Measurements from ENCODE around the gene OR6B2.

Gene OR6B2

DNA sequence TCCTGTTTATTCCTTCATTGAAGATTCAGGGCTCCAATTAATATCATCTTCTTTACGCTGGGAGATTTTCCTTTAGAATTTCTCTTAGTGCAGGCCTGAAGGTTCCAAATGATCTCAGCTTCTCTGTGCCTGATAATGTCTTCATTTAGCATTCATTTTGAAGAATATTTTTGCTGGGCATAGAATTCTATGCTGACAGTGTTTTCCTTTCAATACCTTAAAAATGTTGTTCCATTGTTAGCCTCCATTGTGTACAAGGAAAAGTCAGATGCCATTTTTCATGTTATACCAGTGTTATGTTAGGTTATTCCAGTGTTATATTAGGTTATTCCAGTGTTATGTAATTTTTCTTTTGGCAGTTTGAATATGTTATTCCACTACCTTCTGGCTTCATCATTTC lies 38.0 kb upstream of the OR6B2 start:
- TF ChIP-seq, protein P1, sequence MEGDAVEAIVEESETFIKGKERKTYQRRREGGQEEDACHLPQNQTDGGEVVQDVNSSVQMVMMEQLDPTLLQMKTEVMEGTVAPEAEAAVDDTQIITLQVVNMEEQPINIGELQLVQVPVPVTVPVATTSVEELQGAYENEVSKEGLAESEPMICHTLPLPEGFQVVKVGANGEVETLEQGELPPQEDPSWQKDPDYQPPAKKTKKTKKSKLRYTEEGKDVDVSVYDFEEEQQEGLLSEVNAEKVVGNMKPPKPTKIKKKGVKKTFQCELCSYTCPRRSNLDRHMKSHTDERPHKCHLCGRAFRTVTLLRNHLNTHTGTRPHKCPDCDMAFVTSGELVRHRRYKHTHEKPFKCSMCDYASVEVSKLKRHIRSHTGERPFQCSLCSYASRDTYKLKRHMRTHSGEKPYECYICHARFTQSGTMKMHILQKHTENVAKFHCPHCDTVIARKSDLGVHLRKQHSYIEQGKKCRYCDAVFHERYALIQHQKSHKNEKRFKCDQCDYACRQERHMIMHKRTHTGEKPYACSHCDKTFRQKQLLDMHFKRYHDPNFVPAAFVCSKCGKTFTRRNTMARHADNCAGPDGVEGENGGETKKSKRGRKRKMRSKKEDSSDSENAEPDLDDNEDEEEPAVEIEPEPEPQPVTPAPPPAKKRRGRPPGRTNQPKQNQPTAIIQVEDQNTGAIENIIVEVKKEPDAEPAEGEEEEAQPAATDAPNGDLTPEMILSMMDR (IDR thresholded peaks at IDR 0.05; ENCODE audit: borderline replicate concordance, control extremely low read depth, extremely low read depth, insufficient read depth, missing control alignments): no peak
- in situ Hi-C loops (cut with MboI; ENCODE audit: low sequenced_read_pairs, unreplicated experiment): no loop called here
- no peak for DNase-seq (ENCODE audit: low spot score)

- in situ Hi-C loops (cut with MboI; ENCODE audit: low sequenced_read_pairs, unreplicated experiment): no loop called here
- DNase-seq (ENCODE audit: low spot score): no peak
- TF ChIP-seq, protein P1 (IDR thresholded peaks at IDR 0.05; ENCODE audit: borderline replicate concordance, control extremely low read depth, extremely low read depth, insufficient read depth, missing control alignments): no peak
Measured at GRCh38 chr2:240066489-240066888, 36.3 kb upstream of the OR6B2 start.

- in situ Hi-C loops (cut with MboI; ENCODE audit: low sequenced_read_pairs, unreplicated experiment): no loop called here
- DNase-seq (ENCODE audit: low spot score): no peak
- TF ChIP-seq, protein P1 (IDR thresholded peaks at IDR 0.05; ENCODE audit: borderline replicate concordance, control extremely low read depth, extremely low read depth, insufficient read depth, missing control alignments): no peak
Measured at GRCh38 chr2:240064898-240065297, 34.7 kb upstream of the OR6B2 start.

GRCh38 chr2:240060977-240061591 lies 30.9 kb upstream of the OR6B2 start:
- in situ Hi-C loops (cut with MboI; ENCODE audit: low sequenced_read_pairs, unreplicated experiment): no loop called here
- DNase-seq (ENCODE audit: low spot score): peak; percentile 54
- TF ChIP-seq, protein P1 (IDR thresholded peaks at IDR 0.05; ENCODE audit: borderline replicate concordance, control extremely low read depth, extremely low read depth, insufficient read depth, missing control alignments): peak; percentile 37

DNA sequence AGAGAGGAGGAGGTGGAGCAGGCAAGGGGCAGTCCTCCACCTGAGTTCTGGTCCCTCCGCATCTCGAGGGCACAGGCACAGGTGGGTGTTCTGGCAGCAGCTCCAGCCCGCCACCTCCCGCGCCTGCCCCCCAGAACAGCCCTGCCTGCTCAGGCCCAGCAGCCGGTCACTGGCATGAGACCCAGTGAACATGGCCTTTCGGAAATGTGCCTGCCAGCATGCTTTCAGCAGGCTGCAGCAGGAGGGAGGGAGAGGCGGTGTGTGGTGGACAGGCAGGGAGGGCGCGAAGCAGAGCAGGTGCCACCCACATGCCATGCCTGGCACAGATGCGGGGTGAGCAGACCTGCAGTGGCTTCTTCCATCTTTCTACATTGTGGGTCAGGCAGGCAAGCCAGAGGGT lies 26.4 kb upstream of the OR6B2 start:
- TF ChIP-seq, protein P1 (IDR thresholded peaks at IDR 0.05; ENCODE audit: borderline replicate concordance, control extremely low read depth, extremely low read depth, insufficient read depth, missing control alignments): no peak
- in situ Hi-C loops (cut with MboI; ENCODE audit: low sequenced_read_pairs, unreplicated experiment): loop anchor here (5.0 kb wide), 1 partner anchor 81 kb away; the partner anchor contains the start of gene COPS9
- no peak for DNase-seq (ENCODE audit: low spot score)

GRCh38 chr2:240055177-240055917 lies 25.1 kb upstream of the OR6B2 start:
- in situ Hi-C loops (cut with MboI; ENCODE audit: low sequenced_read_pairs, unreplicated experiment): loop anchor here (5.0 kb wide), 1 partner anchor 82 kb away; the partner anchor contains the start of gene COPS9
- DNase-seq (ENCODE audit: low spot score): no peak
- TF ChIP-seq, protein P1 (IDR thresholded peaks at IDR 0.05; ENCODE audit: borderline replicate concordance, control extremely low read depth, extremely low read depth, insufficient read depth, missing control alignments): no peak

Measured in GM13976 (cell line).